NCI-H2196 treated with DMSO at 0.1 percent for 48 hours (cell line): ENCODE results near the gene PLSCR1.

ENCODE experiments used
- DNase-seq: peaks from one replicate; lab custom pipeline; 2025; ENCODE audit not compliant: unreplicated experiment; lab: John Stamatoyannopoulos, UW

PLSCR1 gene, protein sequence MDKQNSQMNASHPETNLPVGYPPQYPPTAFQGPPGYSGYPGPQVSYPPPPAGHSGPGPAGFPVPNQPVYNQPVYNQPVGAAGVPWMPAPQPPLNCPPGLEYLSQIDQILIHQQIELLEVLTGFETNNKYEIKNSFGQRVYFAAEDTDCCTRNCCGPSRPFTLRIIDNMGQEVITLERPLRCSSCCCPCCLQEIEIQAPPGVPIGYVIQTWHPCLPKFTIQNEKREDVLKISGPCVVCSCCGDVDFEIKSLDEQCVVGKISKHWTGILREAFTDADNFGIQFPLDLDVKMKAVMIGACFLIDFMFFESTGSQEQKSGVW

DNA sequence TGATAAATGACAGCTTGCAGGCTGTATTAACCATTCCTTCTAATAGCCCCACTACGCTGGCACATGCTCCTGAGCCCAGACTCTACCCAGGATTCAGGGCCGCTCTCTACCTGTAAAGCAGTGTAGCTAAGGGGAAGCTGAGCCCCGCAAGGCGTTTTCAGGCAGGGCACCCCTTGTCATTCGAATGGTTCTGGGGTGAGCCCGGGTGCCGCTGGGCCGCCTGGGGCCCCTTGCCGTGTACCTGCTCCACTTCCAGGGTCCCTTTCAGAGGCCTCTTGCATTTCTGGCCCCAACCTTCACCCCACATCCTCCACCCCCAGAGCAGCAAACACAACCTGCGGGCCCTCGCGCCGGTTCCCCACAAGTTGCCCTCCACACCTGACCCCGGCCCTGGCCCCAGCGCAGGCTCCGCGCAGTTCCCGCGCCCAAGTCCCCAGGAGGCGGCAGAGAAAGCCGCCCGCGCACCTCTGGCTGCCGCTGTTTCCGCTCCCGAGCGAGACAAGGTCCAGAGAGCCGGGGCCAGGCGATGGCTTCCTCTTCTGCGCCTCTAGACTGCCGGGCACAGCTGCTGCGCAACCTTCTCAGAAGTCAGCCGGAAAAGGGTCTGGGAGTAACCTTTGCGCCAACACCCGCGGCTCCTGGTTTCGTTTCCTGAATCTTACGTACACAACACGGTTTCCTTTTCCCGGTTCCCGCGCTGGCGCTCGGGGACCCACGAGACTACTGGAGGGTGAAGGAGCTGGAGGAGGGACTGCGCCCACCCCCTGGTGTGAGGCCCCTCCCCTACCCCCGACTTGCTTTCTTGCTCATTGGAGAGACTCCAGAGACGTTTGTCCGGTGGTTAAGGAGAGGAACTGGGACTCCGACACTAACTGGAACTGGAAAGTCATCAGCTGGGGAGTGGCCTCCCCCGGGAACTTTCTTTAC lies at the start of gene PLSCR1:
TSS of gene PLSCR1 (minus strand) at position 606 of the 927 bp plus-strand sequence. CDS start 8,055 bp downstream, outside the sequence.
- peak; percentile 85 for DNase-seq

DNA sequence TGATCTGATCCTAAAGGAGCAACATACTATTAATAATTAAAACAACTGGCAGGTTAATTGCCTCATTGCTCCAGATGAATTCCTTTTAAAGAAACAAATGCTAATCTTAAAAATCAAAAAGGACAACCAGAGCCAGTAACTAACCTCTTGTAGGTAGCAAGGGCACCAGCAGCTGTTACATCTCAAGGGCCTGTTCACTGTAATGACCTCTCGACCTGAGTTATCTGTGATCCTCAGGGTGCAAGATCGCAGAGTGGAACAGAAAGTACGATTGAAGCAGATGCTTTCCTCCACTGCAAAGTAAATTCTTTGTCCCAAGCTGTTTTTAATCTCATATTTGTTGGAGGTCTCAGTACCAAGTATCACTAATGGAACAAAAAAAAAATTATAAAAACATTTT lies 49.4 kb upstream of the PLSCR1 start:
- no peak for DNase-seq

DNA sequence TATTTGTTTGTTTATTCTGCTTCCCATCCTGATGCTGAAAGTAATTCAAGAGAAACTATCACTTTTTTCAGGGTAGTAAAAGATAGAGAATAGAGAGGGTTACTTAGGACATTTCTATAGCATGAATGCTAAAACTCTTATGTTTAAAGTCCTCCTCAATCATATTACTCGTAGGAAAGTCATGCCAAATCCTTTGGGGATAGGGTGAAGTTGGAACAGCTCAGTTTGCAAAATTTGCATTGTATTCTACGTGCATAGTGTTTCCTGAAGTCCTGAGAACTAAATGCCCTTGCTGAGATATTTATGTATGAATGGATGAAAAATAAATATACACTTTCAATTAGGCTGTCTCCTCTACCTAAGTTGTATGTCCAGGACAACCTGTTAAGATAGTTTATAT lies 46.1 kb upstream of the PLSCR1 start:
- DNase-seq, result no peak

DNA sequence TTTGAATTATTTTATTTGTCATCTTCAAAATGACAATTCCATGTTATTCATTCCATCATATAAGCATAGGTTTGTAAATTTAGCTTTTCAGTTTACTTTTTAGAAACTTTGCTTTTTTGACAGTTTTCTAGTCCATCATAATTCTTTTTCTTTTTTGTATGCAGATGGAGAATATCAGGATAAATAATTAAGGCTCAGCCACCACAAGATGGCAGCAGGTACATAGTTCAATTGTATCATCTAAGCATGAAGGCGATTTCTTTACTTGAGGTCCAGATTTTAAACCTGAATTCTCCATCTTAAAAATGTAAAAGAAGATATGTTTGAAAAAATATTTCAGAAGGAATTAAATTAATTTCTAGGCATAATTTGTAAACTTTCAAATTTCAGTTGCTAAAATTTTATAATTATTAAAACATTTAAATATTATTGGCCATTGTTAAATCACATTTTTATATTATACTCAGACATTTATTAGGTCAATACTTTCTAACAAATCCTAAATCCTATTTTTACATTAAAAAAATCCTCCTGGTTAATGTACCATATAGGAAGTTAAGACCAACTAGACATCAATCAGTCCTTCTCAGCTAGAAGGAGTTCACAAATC lies 45.6 kb upstream of the PLSCR1 start:
- DNase-seq, result no peak

DNA sequence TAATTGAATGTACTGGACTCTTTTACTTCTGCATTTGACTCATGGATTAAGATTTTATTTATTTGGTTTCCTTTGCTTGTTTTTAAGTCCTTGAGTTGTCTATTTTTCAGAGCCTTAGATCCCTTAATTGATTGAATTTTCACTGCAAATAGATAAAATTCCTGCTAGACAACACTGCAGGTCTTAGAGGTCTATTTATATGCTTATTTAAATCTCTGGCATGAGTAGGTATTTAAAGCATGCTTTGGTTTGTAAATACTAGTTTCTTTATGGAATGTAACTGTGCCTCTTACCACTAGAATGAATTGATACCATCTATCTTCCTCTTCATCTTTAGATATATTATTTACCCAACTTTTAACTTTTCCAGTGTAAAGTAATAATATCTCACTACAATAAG lies 40.7 kb upstream of the PLSCR1 start:
- no peak for DNase-seq

DNA sequence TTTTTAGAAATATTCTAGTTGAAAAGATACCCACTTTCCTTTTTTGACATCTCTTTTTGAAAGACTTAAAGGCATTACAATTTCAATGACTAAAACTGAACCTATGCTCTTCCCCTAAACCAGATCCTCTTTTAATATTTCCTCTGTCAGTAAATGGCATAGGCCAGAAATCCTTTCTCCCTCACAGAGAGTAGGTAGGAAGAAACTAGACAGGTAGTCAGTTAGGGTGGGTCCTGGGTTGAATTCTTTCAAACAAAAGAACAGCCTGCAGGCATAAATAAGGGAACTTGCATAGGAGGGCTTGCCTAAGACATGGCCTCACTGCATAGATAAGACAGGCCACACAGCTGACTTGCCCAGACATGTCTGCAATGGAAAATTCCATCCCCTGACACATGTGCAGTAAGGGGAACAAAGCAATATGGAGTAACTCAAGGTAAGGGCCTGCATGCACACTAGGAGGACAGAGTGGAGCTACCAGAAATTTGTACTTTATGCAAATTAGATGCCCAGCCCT lies 37.6 kb upstream of the PLSCR1 start:
- no peak for DNase-seq

- DNase-seq, result no peak
These were observed 36.7 kb upstream of the PLSCR1 start for GRCh38 chr3:146581080-146581601.

DNA sequence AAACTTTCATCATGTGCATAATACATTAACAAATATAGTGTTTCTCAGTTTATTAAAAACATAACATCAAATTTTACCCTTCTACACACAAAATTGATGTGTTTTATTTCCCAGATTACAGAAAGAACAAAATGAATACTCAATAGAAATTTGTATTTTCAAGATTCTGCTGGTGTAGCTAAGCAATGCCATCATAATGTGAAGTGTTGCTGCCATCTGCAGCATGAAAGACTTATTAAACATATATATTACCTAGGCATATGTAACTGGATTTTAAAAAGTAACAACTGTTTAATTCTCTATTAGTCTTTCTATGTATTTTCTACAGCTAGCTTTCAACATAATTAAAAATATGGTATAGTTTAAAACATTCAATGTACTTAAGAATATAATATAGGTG lies 33.3 kb upstream of the PLSCR1 start:
- DNase-seq, result no peak

GRCh38 chr3:146575636-146576035 lies 31.2 kb upstream of the PLSCR1 start:
- no peak for DNase-seq

- DNase-seq, result no peak
These were observed 29.8 kb upstream of the PLSCR1 start for GRCh38 chr3:146574173-146574572.

DNA sequence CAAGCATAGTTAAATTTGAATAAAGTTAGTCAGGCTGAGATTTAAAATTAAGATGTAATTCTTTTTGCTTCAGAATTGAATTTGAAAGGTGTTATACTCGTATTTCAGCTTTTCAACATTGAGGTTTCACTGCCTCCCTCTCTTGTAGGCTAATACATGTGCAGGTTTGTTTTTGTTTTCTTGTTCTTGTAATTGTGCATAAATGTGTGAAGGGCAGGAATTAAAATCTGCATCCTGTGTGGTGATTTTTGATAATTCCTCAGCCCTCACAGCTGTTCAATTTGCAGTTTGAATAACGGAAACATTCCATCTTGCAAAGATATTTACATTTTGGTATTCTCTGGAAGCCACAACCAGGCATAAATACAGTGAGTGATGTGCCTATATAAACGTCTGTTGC lies 24.9 kb upstream of the PLSCR1 start:
- no peak for DNase-seq

DNA sequence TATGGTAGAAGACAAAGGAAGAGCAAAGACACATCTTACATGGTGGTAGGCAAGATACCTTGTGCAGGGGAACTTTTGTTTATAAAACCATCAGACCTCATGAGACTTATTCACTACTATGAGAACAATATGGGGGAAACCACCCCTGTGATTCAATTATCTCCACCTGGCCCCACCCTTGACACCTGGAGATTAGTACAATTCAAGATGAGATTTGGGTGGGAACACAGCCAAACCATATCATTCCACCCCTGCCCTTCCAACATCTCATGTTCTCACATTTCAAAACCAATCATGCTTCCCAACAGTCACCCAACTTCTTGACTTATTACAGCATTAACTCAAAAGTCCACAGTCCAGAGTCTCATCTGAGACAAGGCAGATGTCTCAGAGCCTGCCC lies 21.7 kb upstream of the PLSCR1 start:
- DNase-seq, result no peak

- no peak for DNase-seq
These were observed 17.5 kb upstream of the PLSCR1 start for GRCh38 chr3:146561879-146562278.

- DNase-seq, result no peak
These were observed 17.1 kb upstream of the PLSCR1 start for GRCh38 chr3:146561463-146561862.

- no peak for DNase-seq
These were observed 16.3 kb upstream of the PLSCR1 start for GRCh38 chr3:146560678-146561077.

DNA sequence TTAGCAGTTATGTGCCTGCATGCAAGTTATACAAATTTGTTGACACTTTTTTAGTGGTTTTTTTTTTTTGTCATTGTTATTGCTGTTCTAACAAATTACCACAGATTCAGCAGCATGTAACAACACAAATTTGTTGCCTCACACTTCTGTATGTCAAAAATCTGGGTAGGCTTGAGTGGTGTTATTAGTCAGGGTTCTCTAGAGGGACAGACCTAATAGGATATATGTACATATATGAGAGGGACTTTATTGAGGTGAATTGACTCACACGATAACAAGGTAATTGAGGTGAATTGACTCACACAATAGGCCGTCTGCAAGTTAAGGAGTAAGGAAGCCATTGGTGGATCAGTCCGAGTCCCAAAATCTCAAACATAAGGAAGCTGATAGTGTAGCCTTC lies 15.0 kb upstream of the PLSCR1 start:
- no peak for DNase-seq

GRCh38 chr3:146558781-146559180 lies 14.4 kb upstream of the PLSCR1 start:
- no peak for DNase-seq

GRCh38 chr3:146557745-146558144 lies 13.3 kb upstream of the PLSCR1 start:
- DNase-seq, result no peak

GRCh38 chr3:146555311-146555710 lies 10.9 kb upstream of the PLSCR1 start:
- DNase-seq, result no peak

GRCh38 chr3:146554151-146554760 lies 9.8 kb upstream of the PLSCR1 start:
- no peak for DNase-seq
